PFSK-1 (cell line): ENCODE data around the gene PROCA1.

Experiments
- REST ChIP-seq, 2 experiments: IDR thresholded peaks; 2 replicates each; pipeline versions ENCODE4 v1.6.1 to v1.8.0; 2011 to 2012; ENCODE audit warnings: low read depth in 2 of 2, low read length in 2 of 2, control low read depth in 1 of 2, inconsistent platforms in 1 of 2, mild to moderate bottlenecking in 1 of 2, moderate library complexity in 1 of 2; ENCODE audit not compliant: insufficient read depth in 1 of 2
- SIN3A ChIP-seq: IDR thresholded peaks from 2 replicates; pipeline ENCODE4 v1.6.1; 2012; ENCODE audit warnings: mild to moderate bottlenecking, low read length, moderate library complexity, borderline replicate concordance; ENCODE audit not compliant: insufficient read depth
- TAF1 ChIP-seq: IDR thresholded peaks from 2 replicates; pipeline ENCODE4 v1.6.1; 2012; ENCODE audit warnings: low read length, control low read depth, borderline replicate concordance; ENCODE audit not compliant: insufficient read depth

DNA sequence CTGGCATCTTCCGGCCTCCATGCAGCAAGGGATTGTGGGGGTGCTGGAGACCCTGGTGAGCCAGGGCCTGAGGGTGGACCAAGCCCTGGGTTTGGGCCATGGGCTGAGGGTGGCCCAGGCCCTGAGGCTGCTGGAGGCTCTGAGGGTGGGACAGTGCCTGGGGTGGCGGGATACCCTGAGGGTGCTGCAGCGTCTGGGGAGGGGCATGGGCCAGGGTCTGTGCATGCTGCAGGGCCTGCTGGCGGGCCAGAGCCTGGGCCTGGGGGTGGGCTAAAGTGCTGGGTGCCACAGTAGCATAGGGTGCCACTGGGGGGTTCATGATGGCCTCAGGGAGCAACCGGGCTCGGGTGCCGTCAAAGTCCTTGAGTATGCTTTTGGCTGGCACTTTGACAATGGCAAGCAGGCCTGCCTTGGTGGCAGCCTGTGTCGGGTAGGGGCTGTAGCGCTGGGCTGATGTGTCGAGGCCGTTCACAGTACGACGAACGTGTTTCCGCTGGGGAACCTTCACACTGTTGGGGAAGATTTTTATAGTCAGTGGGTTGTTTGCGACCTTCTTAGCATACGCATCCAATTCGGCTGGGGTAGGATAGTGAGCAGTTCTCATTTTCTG, 47.7 kb upstream of the PROCA1 start:
- TF ChIP-seq TAF1 (no peak), SIN3A (no peak), REST (IDR thresholded peaks at IDR 0.05; ENCODE audit: insufficient read depth in 1 of 2, low read depth in 2 of 2, low read length in 2 of 2) (no peak)
